Parathyroid adenoma (tissue), 2 donors: ENCODE data around the gene CPLX3.

Source experiments
- H2AFZ ChIP-seq: fragments of 300-600 bp; sonication (generic); one replicate; pipeline ENCODE4 v1.7.0; 2017; ENCODE audit warnings: antibody characterized with exemption, mild to moderate bottlenecking
- H3K27ac ChIP-seq: fragments of 300-600 bp; sonication (generic); one replicate; pipeline ENCODE4 v1.7.0; 2017
- H3K27me3 ChIP-seq: fragments of 300-600 bp; sonication (generic); one replicate; pipeline ENCODE4 v1.7.0; 2017; ENCODE audit warnings: low read length; ENCODE audit not compliant: control insufficient read depth, insufficient read depth
- H3K36me3 ChIP-seq: fragments of 300-600 bp; sonication (generic); one replicate; pipeline ENCODE4 v1.7.0; 2017; ENCODE audit warnings: low read length; ENCODE audit not compliant: control insufficient read depth, insufficient read depth
- H3K4me1 ChIP-seq: fragments of 300-600 bp; sonication (generic); one replicate; pipeline ENCODE4 v1.7.0; 2017; ENCODE audit warnings: control low read depth
- H3K4me2 ChIP-seq: fragments of 300-600 bp; sonication (generic); one replicate; pipeline ENCODE4 v1.7.0; 2017; ENCODE audit warnings: low read length
- H3K4me3 ChIP-seq: fragments of 300-600 bp; sonication (generic); one replicate; pipeline ENCODE4 v1.7.0; 2017; ENCODE audit warnings: low read depth, low read length
- H3K79me2 ChIP-seq: fragments of 300-600 bp; sonication (generic); one replicate; pipeline ENCODE4 v1.7.0; 2017; ENCODE audit warnings: control low read depth
- H3K9ac ChIP-seq: fragments of 300-600 bp; sonication (generic); one replicate; pipeline ENCODE4 v1.7.0; 2017; ENCODE audit warnings: mild to moderate bottlenecking
- H3K9me3 ChIP-seq: fragments of 300-600 bp; sonication (generic); one replicate; pipeline ENCODE4 v1.7.0; 2017; ENCODE audit warnings: low read length; ENCODE audit not compliant: control insufficient read depth
- CTCF ChIP-seq: fragments of 300-600 bp; sonication (generic); IDR thresholded peaks from one replicate; pipeline ENCODE4 v1.7.0; 2017; ENCODE audit warnings: antibody characterized with exemption, mild to moderate bottlenecking
- donor health status: primary hyperparathyroidism.

CPLX3 gene

GRCh38 chr15:74826364-74826819, at the start of gene CPLX3:
CPLX3 (plus strand) TSS chr15:74826627; CDS start chr15:74826704, 77 bp downstream.
- no peak for TF ChIP-seq CTCF
- Histone ChIP-seq H3K79me2 (no peaks in the 10 kb centered on the region), H3K4me3 (no peak within 1 kb of the TSS), H3K9me3 (no peaks in the 10 kb centered on the region), H2AFZ (peak within 1 kb of the TSS; percentile 46), H3K9ac (no peak within 1 kb of the TSS), H3K4me1 (peaks cover 7% of the 10 kb centered on the region), H3K27me3 (no peaks in the 10 kb centered on the region), H3K4me2 (no peak within 1 kb of the TSS), H3K36me3 (no peaks in the 10 kb centered on the region), H3K27ac (no peak within 1 kb of the TSS)

GRCh38 chr15:74776821-74777768, 49.3 kb upstream of the CPLX3 start:
- H3K9ac ChIP-seq: no peak overlapping the region

GRCh38 chr15:74777769-74778598, 48.4 kb upstream of the CPLX3 start:
- no peak for TF ChIP-seq CTCF
- Histone ChIP-seq H3K4me3 (no peak overlapping the region), H3K27ac (no peak overlapping the region)

More at GRCh38 chr15:74776821-74777768, 49.3 kb upstream of the CPLX3 start:
- no peak for TF ChIP-seq CTCF
- Histone ChIP-seq H3K27ac (no peak overlapping the region), H3K79me2 (peaks cover 6% of the 10 kb centered on the region), H3K9me3 (no peaks in the 10 kb centered on the region), H3K4me1 (peaks cover 13% of the 10 kb centered on the region), H3K27me3 (no peaks in the 10 kb centered on the region), H3K4me2 (no peak overlapping the region), H2AFZ (no peak overlapping the region), H3K4me3 (no peak overlapping the region), H3K36me3 (no peaks in the 10 kb centered on the region)

GRCh38 chr15:74778599-74778970, 47.8 kb upstream of the CPLX3 start:
- Histone ChIP-seq H3K27me3 (no peaks in the 10 kb centered on the region), H3K4me1 (peaks cover 13% of the 10 kb centered on the region), H3K9me3 (no peaks in the 10 kb centered on the region), H3K4me3 (no peak overlapping the region), H3K9ac (no peak overlapping the region), H3K27ac (no peak overlapping the region), H2AFZ (no peak overlapping the region), H3K79me2 (peaks cover 6% of the 10 kb centered on the region), H3K4me2 (no peak overlapping the region), H3K36me3 (no peaks in the 10 kb centered on the region)
- no peak for TF ChIP-seq CTCF

More at GRCh38 chr15:74777769-74778598, 48.4 kb upstream of the CPLX3 start:
- no peaks in the 10 kb centered on the region for H3K9me3 ChIP-seq
- no peaks in the 10 kb centered on the region for H3K27me3 ChIP-seq
- H2AFZ ChIP-seq: no peak overlapping the region
- H3K9ac ChIP-seq: no peak overlapping the region
- H3K79me2 ChIP-seq: peaks cover 6% of the 10 kb centered on the region
- H3K4me1 ChIP-seq: peaks cover 13% of the 10 kb centered on the region
- H3K4me2 ChIP-seq: no peak overlapping the region
- no peaks in the 10 kb centered on the region for H3K36me3 ChIP-seq
